ENCODE data around the gene NF1.

DNA sequence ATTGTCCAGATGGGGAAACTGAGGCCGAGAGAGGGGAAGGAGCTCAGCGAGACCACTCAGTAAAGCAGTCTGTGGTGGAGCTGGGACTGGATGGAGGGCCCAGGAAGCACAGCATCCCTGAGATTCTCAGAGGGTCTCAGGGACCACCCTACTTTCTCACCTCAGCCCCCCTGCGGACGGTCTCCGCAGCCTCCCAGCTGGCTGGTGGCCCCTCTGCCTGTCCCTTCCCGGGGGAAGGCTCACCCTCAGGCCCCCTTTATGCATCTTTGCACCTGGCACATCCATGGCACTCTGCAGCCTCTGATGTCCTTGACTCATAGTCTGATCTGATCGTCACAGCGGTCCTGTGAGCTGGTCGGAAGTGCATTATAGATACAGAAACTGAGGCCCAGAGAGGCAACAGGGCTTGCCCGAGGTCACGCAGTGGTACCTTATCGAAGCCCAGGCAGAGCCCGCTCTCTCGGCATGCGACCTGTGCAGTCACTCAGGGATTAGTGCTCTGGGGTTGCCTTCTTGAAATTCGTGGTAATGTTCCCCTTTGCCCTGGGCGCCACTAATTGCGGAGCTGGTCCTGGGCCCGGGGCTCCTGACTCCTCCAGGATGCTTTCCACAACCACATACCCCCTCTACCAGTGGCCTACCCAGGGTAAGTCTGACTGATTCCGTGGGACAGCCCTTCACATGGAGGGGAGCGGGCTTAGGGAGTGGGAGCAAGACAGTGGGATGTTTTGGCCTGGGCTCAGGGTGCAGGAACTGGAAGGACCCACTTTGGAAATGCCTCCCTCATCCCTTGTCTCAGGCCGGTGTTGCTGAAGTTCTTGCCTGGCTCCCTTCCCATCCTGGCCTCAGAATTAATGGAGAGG lies 321.1 kb downstream of the NF1 start:
- TF ChIP-seq POLR2A (IDR thresholded peaks at IDR 0.05): no peak
- TF ChIP-seq, protein P1, sequence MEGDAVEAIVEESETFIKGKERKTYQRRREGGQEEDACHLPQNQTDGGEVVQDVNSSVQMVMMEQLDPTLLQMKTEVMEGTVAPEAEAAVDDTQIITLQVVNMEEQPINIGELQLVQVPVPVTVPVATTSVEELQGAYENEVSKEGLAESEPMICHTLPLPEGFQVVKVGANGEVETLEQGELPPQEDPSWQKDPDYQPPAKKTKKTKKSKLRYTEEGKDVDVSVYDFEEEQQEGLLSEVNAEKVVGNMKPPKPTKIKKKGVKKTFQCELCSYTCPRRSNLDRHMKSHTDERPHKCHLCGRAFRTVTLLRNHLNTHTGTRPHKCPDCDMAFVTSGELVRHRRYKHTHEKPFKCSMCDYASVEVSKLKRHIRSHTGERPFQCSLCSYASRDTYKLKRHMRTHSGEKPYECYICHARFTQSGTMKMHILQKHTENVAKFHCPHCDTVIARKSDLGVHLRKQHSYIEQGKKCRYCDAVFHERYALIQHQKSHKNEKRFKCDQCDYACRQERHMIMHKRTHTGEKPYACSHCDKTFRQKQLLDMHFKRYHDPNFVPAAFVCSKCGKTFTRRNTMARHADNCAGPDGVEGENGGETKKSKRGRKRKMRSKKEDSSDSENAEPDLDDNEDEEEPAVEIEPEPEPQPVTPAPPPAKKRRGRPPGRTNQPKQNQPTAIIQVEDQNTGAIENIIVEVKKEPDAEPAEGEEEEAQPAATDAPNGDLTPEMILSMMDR (IDR thresholded peaks at IDR 0.05): no peak

All from testis (tissue), 2 donors.